Measurements from ENCODE around the gene ESYT3.

- TF ChIP-seq, protein P1, sequence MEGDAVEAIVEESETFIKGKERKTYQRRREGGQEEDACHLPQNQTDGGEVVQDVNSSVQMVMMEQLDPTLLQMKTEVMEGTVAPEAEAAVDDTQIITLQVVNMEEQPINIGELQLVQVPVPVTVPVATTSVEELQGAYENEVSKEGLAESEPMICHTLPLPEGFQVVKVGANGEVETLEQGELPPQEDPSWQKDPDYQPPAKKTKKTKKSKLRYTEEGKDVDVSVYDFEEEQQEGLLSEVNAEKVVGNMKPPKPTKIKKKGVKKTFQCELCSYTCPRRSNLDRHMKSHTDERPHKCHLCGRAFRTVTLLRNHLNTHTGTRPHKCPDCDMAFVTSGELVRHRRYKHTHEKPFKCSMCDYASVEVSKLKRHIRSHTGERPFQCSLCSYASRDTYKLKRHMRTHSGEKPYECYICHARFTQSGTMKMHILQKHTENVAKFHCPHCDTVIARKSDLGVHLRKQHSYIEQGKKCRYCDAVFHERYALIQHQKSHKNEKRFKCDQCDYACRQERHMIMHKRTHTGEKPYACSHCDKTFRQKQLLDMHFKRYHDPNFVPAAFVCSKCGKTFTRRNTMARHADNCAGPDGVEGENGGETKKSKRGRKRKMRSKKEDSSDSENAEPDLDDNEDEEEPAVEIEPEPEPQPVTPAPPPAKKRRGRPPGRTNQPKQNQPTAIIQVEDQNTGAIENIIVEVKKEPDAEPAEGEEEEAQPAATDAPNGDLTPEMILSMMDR (IDR thresholded peaks at IDR 0.05; ENCODE audit: low read depth, low read length, missing input control): no peak
- TF ChIP-seq RAD21 (IDR thresholded peaks at IDR 0.05): no peak
- TF ChIP-seq, protein P2, sequence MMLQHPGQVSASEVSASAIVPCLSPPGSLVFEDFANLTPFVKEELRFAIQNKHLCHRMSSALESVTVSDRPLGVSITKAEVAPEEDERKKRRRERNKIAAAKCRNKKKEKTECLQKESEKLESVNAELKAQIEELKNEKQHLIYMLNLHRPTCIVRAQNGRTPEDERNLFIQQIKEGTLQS (IDR thresholded peaks at IDR 0.05): no peak
- no peak for TF ChIP-seq TAF1 (conservative IDR thresholded peaks at IDR 0.05)
- no peak for TF ChIP-seq EGR1 (IDR thresholded peaks at IDR 0.05; ENCODE audit: low read depth in 2 of 2)
- TF ChIP-seq YY1 (IDR thresholded peaks at IDR 0.05): no peak
Measured at GRCh38 chr3:138404121-138404520, 30.3 kb upstream of the ESYT3 start.

Measured in liver (tissue), 3 donors.